GM12878 (cell line): ENCODE data around the gene DNAH2. TPM values are rescaled to one million over a fixed set of nuclear protein-coding genes. Genes with fewer than 3 reads are reported as not detected.

Experiments used
- ATAC-seq: fragments of 200-7000 bp; cut with Tn5 transposase; 3 replicates; pipeline ENCODE4 v1.9.1; 2020; ENCODE audit warnings: mild to moderate bottlenecking, moderate library complexity
- BruUV-seq: library from RNA; stranded (reverse); fragments of 400-500 nt; replicated peaks from 2 replicates; lab custom pipeline; 2021; lab: Mats Ljungman, UMichigan
- CTCF ChIA-PET: fragments of 300-600 bp; sonication (Branson Sonifier 250); formaldehyde crosslinking; extraction: SDS; loops from one replicate; lab custom pipeline; 2021; ENCODE audit warnings: inconsistent platforms; lab: Yijun Ruan, JAX
- POLR2A ChIA-PET: fragments of 350-600 bp; formaldehyde crosslinking; extraction: SDS; loops from one replicate; lab custom pipeline; 2021; ENCODE audit warnings: inconsistent platforms; lab: Charles Lee
- RAD21 ChIA-PET: fragments of 300-600 bp; sonication (Branson Sonifier 250); formaldehyde crosslinking; loops from one replicate; lab custom pipeline; 2023; ENCODE audit warnings: antibody characterized with exemption; ENCODE audit not compliant: unreplicated experiment; lab: Charles Lee
- SMC1A ChIA-PET: fragments of 300-600 bp; sonication (Branson Sonifier 250); formaldehyde crosslinking; loops from one replicate; lab custom pipeline; 2023; ENCODE audit not compliant: unreplicated experiment, uncharacterized antibody; lab: Charles Lee
- DNase-seq: peaks from one replicate; pipeline ENCODE4 v3.0.0-alpha.2; 2011; ENCODE audit warnings: low read depth, low spot score
- FAIRE-seq: peaks from 3 replicates; lab custom pipeline; 2011; peaks lifted over from hg19 to GRCh38; lab: Jason Lieb, UNC
- H2AFZ ChIP-seq: 2 replicates; pipeline ENCODE4 v1.6.0; 2011; ENCODE audit warnings: low read depth, low read length, control low read depth; ENCODE audit not compliant: control insufficient read depth
- H3K27ac ChIP-seq: 2 replicates; pipeline ENCODE4 v1.5.1; 2011; ENCODE audit warnings: control low read depth; ENCODE audit not compliant: control insufficient read depth, insufficient read depth
- H3K27me3 ChIP-seq, 2 experiments: replicated peaks in 1 of 2; 2 replicates each; pipeline versions ENCODE4 v1.6.0 to v1.6.1; 2011; ENCODE audit warnings: low read length in 1 of 2; ENCODE audit not compliant: control insufficient read depth in 2 of 2, insufficient read depth in 2 of 2
- H3K36me3 ChIP-seq, 2 experiments: 2 replicates each; pipeline ENCODE4 v1.5.1; 2011; ENCODE audit warnings: low read length in 1 of 2; ENCODE audit not compliant: control insufficient read depth in 2 of 2, insufficient read depth in 2 of 2
- H3K4me1 ChIP-seq: 2 replicates; pipeline ENCODE4 v1.6.1; 2011; ENCODE audit warnings: mild to moderate bottlenecking, low read length, moderate library complexity, mixed read lengths; ENCODE audit not compliant: control insufficient read depth, insufficient read depth
- H3K4me2 ChIP-seq: 2 replicates; pipeline ENCODE4 v1.6.0; 2011; ENCODE audit warnings: control low read depth; ENCODE audit not compliant: control insufficient read depth, insufficient read depth
- H3K4me3 ChIP-seq: fragments of 200-600 bp; sonication (generic); 2 replicates; pipeline ENCODE4 v1.5.1; 2016
- H3K79me2 ChIP-seq: 2 replicates; pipeline ENCODE4 v1.6.0; 2011; ENCODE audit warnings: low read length; ENCODE audit not compliant: control insufficient read depth, insufficient read depth
- H3K9ac ChIP-seq: 2 replicates; pipeline ENCODE4 v1.8.0; 2011; ENCODE audit warnings: low read length, control low read depth, mixed read lengths; ENCODE audit not compliant: control insufficient read depth, insufficient read depth
- H3K9me3 ChIP-seq: replicated peaks from 3 replicates; pipeline ENCODE4 v1.5.1; 2011; ENCODE audit warnings: mild to moderate bottlenecking, low read length; ENCODE audit not compliant: control insufficient read depth, insufficient read depth
- H4K20me1 ChIP-seq: 2 replicates; pipeline ENCODE4 v1.6.0; 2011; ENCODE audit not compliant: control insufficient read depth, insufficient read depth
- BCL11A ChIP-seq: IDR thresholded peaks from 2 replicates; pipeline ENCODE4 v1.6.1; 2011; ENCODE audit warnings: low read depth, low read length
- BCLAF1 ChIP-seq: fragments of 450-650 bp; IDR thresholded peaks from 2 replicates; pipeline ENCODE4 v1.6.1; 2017; ENCODE audit warnings: antibody characterized with exemption, mild to moderate bottlenecking, moderate library complexity
- CBX3 ChIP-seq: fragments of 200-600 bp; sonication (generic); IDR thresholded peaks from 2 replicates; pipeline ENCODE4 v1.6.1; 2016; ENCODE audit warnings: low read depth, borderline replicate concordance
- NFYA ChIP-seq: IDR thresholded peaks from 2 replicates; pipeline ENCODE4 v1.6.1; 2011; ENCODE audit warnings: low read depth, mild to moderate bottlenecking, low read length, improper control_type of control experiment, borderline replicate concordance
- SKIL ChIP-seq: fragments of 450-650 bp; IDR thresholded peaks from 2 replicates; pipeline ENCODE4 v1.6.1; 2017; ENCODE audit warnings: mild to moderate bottlenecking, low read depth, inconsistent platforms; ENCODE audit not compliant: poor library complexity, severe bottlenecking
- SP1 ChIP-seq: IDR thresholded peaks from one replicate; pipeline ENCODE4 v1.6.1; 2011; ENCODE audit warnings: low read depth, low read length
- ZBTB40 ChIP-seq: fragments of 450-650 bp; IDR thresholded peaks from 2 replicates; pipeline ENCODE4 v1.6.1; 2016; ENCODE audit warnings: mild to moderate bottlenecking, moderate library complexity, borderline replicate concordance
- ZNF207 ChIP-seq: fragments of 450-650 bp; IDR thresholded peaks from 2 replicates; pipeline ENCODE4 v1.6.1; 2014; ENCODE audit warnings: antibody characterized with exemption, mild to moderate bottlenecking, borderline replicate concordance
- whole genome bisulfite sequencing: methylation state at CpG from one replicate; pipeline ENCODE4 v1.1.6; 2016; ENCODE audit warnings: low lambda C conversion rate; ENCODE audit not compliant: insufficient replicate concordance, insufficient coverage; ENCODE audit errors: missing lambda C conversion rate; 5-methylcytosine and 5-hydroxymethylcytosine counted together
- in situ Hi-C: fragments of 300-500 bp; cut with MboI; formaldehyde crosslinking; loops from 9 replicates; pipeline ENCODE4 v1.14.3; 2018; ENCODE audit warnings: mixed read lengths
- intact Hi-C: fragments of 100-400 bp; cut with micrococcal nuclease; formaldehyde crosslinking; loops from one replicate; pipeline ENCODE4 v1.14.2; 2022; ENCODE audit not compliant: unreplicated experiment
- polyA plus RNA-seq, 11 experiments: library from polyadenylated mRNA; depleted of rRNA in 4 of 11; unstranded in 6 of 11; stranded (reverse) in 5 of 11; fragments of >200 nt; fragmentation: Nextera tagmentation in 4 of 11; fragmentation: Illumina TruSeq in 1 of 11; extraction: Ambion mirVana in 4 of 11; extraction: Trizol in 1 of 11; gene quantifications; 1 replicate in 1 of 11; 2 replicates in 10 of 11; pipeline versions ENCODE4 v1.2.1 to v1.2.3, GENCODE V29; 2011 to 2016; ENCODE audit warnings: inconsistent platforms in 2 of 11, missing spikeins in 2 of 11, low read depth in 1 of 11
- total RNA-seq, 4 experiments: library from RNA; depleted of rRNA in 3 of 4; stranded (reverse); fragments of >200 nt in 3 of 4; fragmentation: Illumina TruSeq in 1 of 4; extraction: Trizol in 1 of 4; gene quantifications; 2 replicates each; pipeline versions ENCODE4 v1.2.1 to v1.2.3, GENCODE V29; 2013 to 2021

DNAH2 gene
- total and polyA plus RNA-seq, 10 of the 15 experiments (the other 5 are each of a cell fraction or from before 2014, with no cell fraction given), result not detected

- H3K9ac ChIP-seq, result no peak overlapping the region
- DNase-seq (no peak), ATAC-seq (no peak), FAIRE-seq (no peak)
- H2AFZ ChIP-seq, result no peak overlapping the region
- CTCF ChIA-PET, result interaction anchor here (0.7 to 0.8 kb wide), 2 partner anchors 86 to 337 kb away, joined by 3 read pairs; no protein-coding TSS in a partner anchor
- H3K4me1 ChIP-seq, result no peaks in the 10 kb centered on the region
- H4K20me1 ChIP-seq, result no peaks in the 10 kb centered on the region
- H3K9me3 ChIP-seq, result no peaks in the 10 kb centered on the region
- H3K4me2 ChIP-seq, result no peak overlapping the region
- intact Hi-C loops, result no loop called here
- POLR2A ChIA-PET, result no interaction called here
- RAD21 ChIA-PET, result no interaction called here
- WGBS, result 54% methylated on average over 5 of the region's 5 CpGs
- peaks cover 0 to 3% of the 10 kb centered on the region in 2 experiments; a peak in 2 of 4 replicates for H3K27me3 ChIP-seq
- in situ Hi-C loops, result no loop called here
- no TSS peak for BruUV-seq
- no peaks in the 10 kb centered on the region for H3K36me3 ChIP-seq
- H3K4me3 ChIP-seq, result no peak overlapping the region
- no peaks in the 10 kb centered on the region for H3K79me2 ChIP-seq
- no peak for TF ChIP-seq ZBTB40
- TF ChIP-seq SKIL, result no peak
- no peak for TF ChIP-seq BCL11A
- TF ChIP-seq ZNF207, result no peak
- no peak for TF ChIP-seq BCLAF1
- no peak for TF ChIP-seq CBX3
- TF ChIP-seq SP1, result no peak
- no peak for TF ChIP-seq NFYA
- no peak overlapping the region for H3K27ac ChIP-seq
- SMC1A ChIA-PET, result interaction anchor here (1.4 kb wide), 1 partner anchor 10 kb away, joined by 3 read pairs; no protein-coding TSS in a partner anchor
Observed at GRCh38 chr17:7737601-7738000, 20.1 kb downstream of the DNAH2 start.
